B cell (primary cell): Measurements from ENCODE around the gene TMEM255B.

Experiments used
- CTCF ChIP-seq: fragments of 200-600 bp; IDR thresholded peaks from one replicate; pipeline ENCODE4 v1.8.0; 2022; ENCODE audit warnings: antibody characterized with exemption, mild to moderate bottlenecking
- EZH2 ChIP-seq: IDR thresholded peaks from 2 replicates; pipeline ENCODE4 v1.6.1; 2012; ENCODE audit warnings: borderline replicate concordance, low read depth, mild to moderate bottlenecking, moderate library complexity, low read length; ENCODE audit not compliant: insufficient read depth, poor library complexity, severe bottlenecking

DNA sequence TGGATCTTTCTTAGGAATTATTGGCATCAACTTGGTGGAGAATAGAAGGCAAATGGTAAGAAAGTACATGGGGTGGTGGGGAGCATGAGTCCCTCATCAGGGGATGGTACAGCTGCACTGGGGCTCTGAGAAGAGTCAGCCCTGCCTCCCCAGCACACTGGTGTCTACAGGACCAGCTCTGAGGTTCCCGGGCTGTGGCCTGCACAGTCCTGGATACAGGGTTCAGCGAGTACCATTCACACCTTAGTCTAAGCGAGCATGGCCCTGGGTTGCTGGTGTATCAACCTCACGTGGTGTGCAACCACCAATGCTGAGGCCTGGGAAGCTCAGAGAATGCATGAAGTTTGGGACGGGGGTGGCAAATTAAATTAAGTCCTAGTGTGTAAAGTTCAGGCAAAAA, 10.1 kb downstream of the TMEM255B start:
- TF ChIP-seq CTCF, result no peak
- TF ChIP-seq EZH2, result no peak
